Measurements from ENCODE around the gene ZNF304.

- no peak for TF ChIP-seq EZH2 (IDR thresholded peaks at IDR 0.05; ENCODE audit: low read depth)
- TF ChIP-seq CTCF (conservative IDR thresholded peaks at IDR 0.05), result no peak
Observed at GRCh38 chr19:57389194-57389729, 38.2 kb downstream of the ZNF304 start.
